Activated CD4-positive, alpha-beta T cell treated with anti-CD3 and anti-CD28 coated beads, Interleukin-2, amount 10 ng/mL, durations not matched to agents 7 days and 5 days (primary cell): ENCODE data around the gene TUBB4B. TPM values are rescaled to one million over a fixed set of nuclear protein-coding genes. Genes with fewer than 3 reads are reported as not detected.
A peak's percentile ranks its signal among the peaks of the same experiment; 100 is the strongest.

ENCODE experiments used
- CTCF ChIA-PET: fragments of 350-600 bp; sonication (Branson Sonifier 250); formaldehyde crosslinking; loops from one replicate; lab custom pipeline; 2021; ENCODE audit warnings: antibody characterized with exemption; lab: Charles Lee
- POLR2A ChIA-PET: fragments of 350-600 bp; sonication (Branson Sonifier 250); formaldehyde crosslinking; loops from one replicate; lab custom pipeline; 2021; ENCODE audit warnings: antibody characterized with exemption; lab: Charles Lee
- DNase-seq: peaks from one replicate; pipeline ENCODE4 v3.0.0-alpha.2; 2020
- H3K27ac Mint-ChIP-seq: one replicate; pipeline ENCODE4 v1.8.0; 2021; ENCODE audit warnings: mild to moderate bottlenecking, moderate library complexity, mixed read lengths
- H3K27me3 Mint-ChIP-seq: one replicate; pipeline ENCODE4 v1.8.0; 2021; ENCODE audit warnings: mixed read lengths
- H3K36me3 Mint-ChIP-seq: one replicate; pipeline ENCODE4 v1.8.0; 2021; ENCODE audit warnings: low read depth, mixed read lengths
- H3K4me1 Mint-ChIP-seq: one replicate; pipeline ENCODE4 v1.8.0; 2021; ENCODE audit warnings: mixed read lengths
- H3K4me3 Mint-ChIP-seq: one replicate; pipeline ENCODE4 v1.8.0; 2021; ENCODE audit warnings: mild to moderate bottlenecking, moderate library complexity, mixed read lengths
- H3K9me3 Mint-ChIP-seq: one replicate; pipeline ENCODE4 v1.8.0; 2021; ENCODE audit warnings: mixed read lengths
- total RNA-seq, 2 experiments: library from RNA; stranded (reverse); gene quantifications; one replicate each; pipeline ENCODE4 v1.2.3, GENCODE V29; 2021

TUBB4B gene
- total RNA-seq, 2 experiments from 2014 or later = 355 to 382 TPM

- Mint-ChIP-seq H3K4me3 (no peak overlapping the region), H3K27me3 (no peaks in the 10 kb centered on the region), H3K9me3 (no peaks in the 10 kb centered on the region), H3K27ac (peak overlapping the region; percentile 4), H3K36me3 (peaks cover 13% of the 10 kb centered on the region), H3K4me1 (peaks cover 27% of the 10 kb centered on the region)
- POLR2A ChIA-PET = no interaction called here
- CTCF ChIA-PET = interaction anchor here (1.5 kb wide), 1 partner anchor 21 kb away, joined by 4 read pairs; the partner anchor contains the start of gene NELFB
- no peak for DNase-seq
Measured at GRCh38 chr9:137275588-137276472, 34.7 kb downstream of the TUBB4B start.

DNA sequence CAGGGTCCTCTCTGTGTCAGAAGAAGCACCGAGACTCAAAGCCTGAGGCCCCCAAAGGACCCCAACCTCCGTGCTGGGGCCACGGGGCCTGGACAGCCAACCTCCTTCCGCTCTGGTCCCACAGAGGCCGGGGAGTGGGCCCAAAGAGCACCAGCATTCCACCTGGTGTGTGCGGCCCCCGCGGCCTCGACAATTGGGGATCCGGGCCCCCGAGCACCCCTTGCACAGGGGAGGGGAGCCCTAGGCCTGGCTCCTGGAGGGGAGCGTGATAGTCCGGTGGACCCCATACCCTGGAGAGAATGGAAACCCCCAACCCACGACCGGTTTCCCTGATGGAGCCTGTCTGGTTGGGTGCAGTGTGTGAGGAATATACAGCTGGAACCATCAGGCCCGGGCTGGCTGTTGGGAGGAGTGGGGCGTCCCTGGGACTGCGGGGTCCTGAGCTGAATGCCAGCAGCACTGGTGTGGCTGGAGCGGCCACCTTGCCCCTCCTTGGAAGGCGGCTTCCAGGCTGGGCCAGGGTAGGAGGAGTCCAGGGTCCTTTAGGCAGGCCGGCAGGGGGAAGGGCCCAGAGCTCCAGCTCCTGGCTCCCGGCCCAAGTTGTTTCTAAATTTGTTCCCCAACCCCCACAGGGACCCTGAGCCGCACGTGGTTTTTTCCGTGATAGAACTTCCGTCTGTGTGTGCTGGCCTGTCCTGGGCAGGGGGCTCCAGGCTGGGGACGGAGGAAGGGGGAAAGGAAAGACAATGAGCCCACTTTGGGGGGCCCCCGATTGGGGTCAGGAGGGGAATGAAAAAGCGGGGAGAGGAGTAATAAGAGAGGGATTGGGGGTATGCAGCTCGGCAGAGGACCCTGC lies 35.6 kb downstream of the TUBB4B start:
- Mint-ChIP-seq H3K9me3 (no peaks in the 10 kb centered on the region), H3K27ac (no peak overlapping the region), H3K36me3 (peaks cover 8% of the 10 kb centered on the region), H3K4me3 (peak overlapping the region; percentile 36), H3K4me1 (peaks cover 18% of the 10 kb centered on the region), H3K27me3 (no peaks in the 10 kb centered on the region)
- ChIA-PET CTCF (interaction anchor here (1.2 to 1.5 kb wide), 3 partner anchors 10 to 26 kb away, joined by 3 to 5 read pairs (median 4); partner anchors contain the start of genes NELFB and NRARP), POLR2A (no interaction called here)
- DNase-seq = no peak

DNA sequence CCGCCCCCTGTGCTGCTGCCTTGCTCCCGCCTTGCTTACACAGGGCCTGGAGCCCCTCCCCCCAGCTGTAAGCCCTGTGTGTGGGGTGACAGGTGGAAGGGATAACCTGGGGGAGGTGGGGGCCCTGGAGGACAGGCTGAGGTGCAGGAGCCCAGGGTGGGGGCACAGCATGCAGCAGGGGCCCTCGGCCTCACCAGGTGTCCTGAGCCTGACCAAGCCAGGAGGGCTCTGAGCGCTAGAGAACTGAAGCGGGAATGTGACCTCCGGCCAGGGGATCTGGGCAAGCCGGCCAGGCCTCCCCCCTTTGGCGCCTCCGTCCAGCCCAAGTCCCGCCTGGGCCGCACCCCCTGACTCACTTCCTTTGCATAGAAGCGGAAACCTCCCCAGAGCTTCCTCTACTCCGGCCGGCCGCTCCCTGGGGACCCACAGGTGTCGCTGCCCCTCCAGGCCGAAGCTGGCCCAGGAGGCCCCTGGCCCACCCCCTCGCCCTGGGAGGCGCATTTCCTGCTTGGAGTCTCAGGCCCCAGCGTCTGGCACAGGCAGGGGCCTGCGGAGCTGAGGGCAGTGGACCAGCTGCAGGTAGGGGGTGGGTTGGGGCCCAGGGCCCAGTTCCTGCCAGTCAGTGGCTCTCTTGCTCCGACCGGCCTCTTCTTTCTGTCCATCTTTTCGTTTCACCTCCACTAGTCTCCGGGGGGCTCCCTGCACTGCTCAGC lies 36.4 kb downstream of the TUBB4B start, which contains the start of gene TOR4A:
TOR4A (plus strand) TSS at position 398 of the 713 bp plus-strand sequence. CDS start 964 bp downstream, outside the sequence.
- CTCF ChIA-PET = interaction anchor here (1.2 to 1.5 kb wide), 3 partner anchors 9 to 25 kb away, joined by 3 to 5 read pairs (median 4); partner anchors contain the start of genes NELFB and NRARP
- Mint-ChIP-seq H3K9me3 (no peaks in the 10 kb centered on the region), H3K4me1 (peaks cover 15% of the 10 kb centered on the region), H3K4me3 (peak within 1 kb of the TSS; percentile 75), H3K27me3 (peaks cover 1% of the 10 kb centered on the region), H3K27ac (peak within 1 kb of the TSS; percentile 50), H3K36me3 (peaks cover 8% of the 10 kb centered on the region)
- POLR2A ChIA-PET = no interaction called here
- peak; percentile 42 for DNase-seq

- Mint-ChIP-seq H3K27me3 (peaks cover 2% of the 10 kb centered on the region), H3K27ac (no peak overlapping the region), H3K36me3 (peaks cover 8% of the 10 kb centered on the region), H3K4me3 (peak overlapping the region; percentile 75), H3K4me1 (peaks cover 16% of the 10 kb centered on the region), H3K9me3 (no peaks in the 10 kb centered on the region)
- ChIA-PET POLR2A (no interaction called here), CTCF (interaction anchor here (1.2 to 1.4 kb wide), 2 partner anchors 9 to 24 kb away, joined by 3 to 5 read pairs; partner anchors contain the start of gene NRARP)
- no peak for DNase-seq
Measured at GRCh38 chr9:137278061-137278701, 37.1 kb downstream of the TUBB4B start.

GRCh38 chr9:137278721-137279711 lies 37.9 kb downstream of the TUBB4B start:
- ChIA-PET POLR2A (no interaction called here), CTCF (interaction anchor here (1.2 to 1.3 kb wide), 2 partner anchors 11 to 42 kb away, joined by 3 to 4 read pairs; no protein-coding TSS in a partner anchor)
- no peak overlapping the region for H3K4me3 Mint-ChIP-seq
- no peaks in the 10 kb centered on the region for H3K9me3 Mint-ChIP-seq
- H3K27ac Mint-ChIP-seq = no peak overlapping the region
- DNase-seq = no peak
- peaks cover 6% of the 10 kb centered on the region for H3K27me3 Mint-ChIP-seq
- H3K4me1 Mint-ChIP-seq = peaks cover 16% of the 10 kb centered on the region
- H3K36me3 Mint-ChIP-seq = peaks cover 4% of the 10 kb centered on the region

- peaks cover 6% of the 10 kb centered on the region for H3K27me3 Mint-ChIP-seq
- POLR2A ChIA-PET = no interaction called here
- H3K36me3 Mint-ChIP-seq = no peaks in the 10 kb centered on the region
- CTCF ChIA-PET = interaction anchor here (1.2 to 1.3 kb wide), 2 partner anchors 10 to 43 kb away, joined by 3 to 4 read pairs; no protein-coding TSS in a partner anchor
- no peak overlapping the region for H3K4me3 Mint-ChIP-seq
- H3K27ac Mint-ChIP-seq = no peak overlapping the region
- H3K4me1 Mint-ChIP-seq = peaks cover 16% of the 10 kb centered on the region
- H3K9me3 Mint-ChIP-seq = no peaks in the 10 kb centered on the region
- DNase-seq = no peak
Measured at GRCh38 chr9:137279741-137280473, 38.8 kb downstream of the TUBB4B start.

DNA sequence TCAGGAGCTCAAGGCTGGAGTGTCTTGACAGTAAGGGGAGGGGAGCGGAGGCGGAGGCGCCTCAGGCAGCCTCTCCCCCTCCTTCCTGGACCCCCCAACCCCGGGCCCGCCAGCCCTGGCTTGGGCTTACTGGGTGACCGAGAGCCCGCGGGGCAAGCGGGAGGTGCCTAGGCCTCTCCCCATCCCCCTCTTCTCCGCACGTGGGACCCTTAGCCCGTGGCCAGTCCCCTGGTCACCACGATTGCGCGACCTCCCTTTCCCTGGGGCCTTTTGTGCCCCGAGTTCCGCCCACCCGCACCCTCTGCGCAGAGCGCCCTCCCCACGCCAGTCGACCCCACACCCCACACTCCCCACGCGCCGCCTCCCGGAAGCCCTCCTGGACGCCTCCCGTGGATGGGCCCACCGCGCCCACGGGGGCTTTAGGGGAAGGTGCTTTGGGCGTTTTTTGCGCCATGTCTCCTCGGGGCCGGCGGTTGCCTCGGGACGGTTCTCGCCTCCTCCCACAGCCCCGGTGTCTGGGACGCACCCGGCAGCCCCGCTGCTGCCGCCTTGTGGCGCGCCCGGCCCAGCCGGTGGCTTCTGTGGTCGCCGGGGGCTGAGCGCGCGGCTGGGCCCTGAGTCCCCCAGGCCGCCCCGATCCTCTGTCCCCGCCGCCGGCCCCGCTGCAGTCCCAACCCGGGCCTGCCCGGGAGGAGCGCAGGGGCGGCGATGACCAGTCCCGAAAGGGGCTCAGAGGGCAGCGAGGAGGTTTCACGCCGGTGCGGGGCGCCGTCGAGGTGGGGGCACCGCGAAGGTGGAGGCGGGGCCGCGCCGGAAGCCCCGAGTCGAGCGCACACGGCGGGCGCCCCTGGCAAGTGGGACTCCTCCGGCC lies 39.6 kb downstream of the TUBB4B start:
- H3K9me3 Mint-ChIP-seq = no peaks in the 10 kb centered on the region
- no peaks in the 10 kb centered on the region for H3K36me3 Mint-ChIP-seq
- peaks cover 6% of the 10 kb centered on the region for H3K27me3 Mint-ChIP-seq
- no peak overlapping the region for H3K27ac Mint-ChIP-seq
- ChIA-PET POLR2A (no interaction called here), CTCF (interaction anchor here (1.2 kb wide), 1 partner anchor 9 kb away, joined by 3 read pairs; no protein-coding TSS in a partner anchor)
- peaks cover 13% of the 10 kb centered on the region for H3K4me1 Mint-ChIP-seq
- no peak overlapping the region for H3K4me3 Mint-ChIP-seq
- DNase-seq = no peak

DNA sequence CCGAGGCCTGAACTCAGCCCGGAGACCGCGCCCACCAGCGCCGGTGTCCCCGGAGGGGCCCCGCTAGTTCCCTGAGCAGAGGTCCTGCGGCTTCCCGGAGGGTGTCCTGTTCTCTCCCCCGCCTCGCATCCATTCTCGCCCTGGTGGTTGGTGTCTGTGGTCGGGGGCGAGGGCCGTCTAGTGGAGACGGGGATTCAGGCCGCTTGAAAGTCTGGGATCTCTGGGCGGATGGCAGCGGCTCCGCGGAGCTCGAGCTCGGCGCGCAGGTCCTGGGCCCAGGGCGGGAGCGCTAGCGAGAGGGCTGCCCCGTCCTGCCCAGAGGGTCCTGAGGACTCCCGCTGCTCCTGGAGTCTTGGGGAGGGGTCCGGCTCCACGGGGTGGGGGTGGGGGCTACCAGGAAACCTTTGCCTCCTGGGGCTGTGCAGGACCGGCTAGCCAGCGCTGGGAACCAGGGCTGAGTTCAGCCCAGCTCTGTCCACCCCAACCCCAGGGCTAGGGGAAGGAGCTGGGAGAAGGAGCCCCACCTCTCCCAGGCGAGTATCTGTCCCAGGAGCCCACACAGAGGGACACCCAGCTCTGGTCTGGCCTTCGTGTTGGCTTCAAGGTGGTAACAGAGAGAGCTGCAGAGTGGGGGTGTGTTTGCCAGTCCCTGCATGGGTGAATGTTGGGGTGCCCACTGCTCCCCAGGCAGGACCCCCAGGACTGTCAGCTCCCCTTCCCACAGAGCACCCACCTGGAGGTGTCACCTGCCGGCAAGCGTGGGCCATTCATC lies 40.4 kb downstream of the TUBB4B start:
- no peaks in the 10 kb centered on the region for H3K36me3 Mint-ChIP-seq
- peaks cover 6% of the 10 kb centered on the region for H3K27me3 Mint-ChIP-seq
- no peak overlapping the region for H3K27ac Mint-ChIP-seq
- ChIA-PET POLR2A (no interaction called here), CTCF (interaction anchor here (0.7 to 1.5 kb wide), 3 partner anchors 12 to 542 kb away, joined by 3 to 5 read pairs (median 3); no protein-coding TSS in a partner anchor)
- no peak overlapping the region for H3K4me3 Mint-ChIP-seq
- H3K9me3 Mint-ChIP-seq = no peaks in the 10 kb centered on the region
- no peak for DNase-seq
- H3K4me1 Mint-ChIP-seq = peaks cover 12% of the 10 kb centered on the region

- Mint-ChIP-seq H3K27me3 (peaks cover 10% of the 10 kb centered on the region), H3K4me3 (no peak overlapping the region), H3K9me3 (no peaks in the 10 kb centered on the region), H3K27ac (no peak overlapping the region), H3K4me1 (peaks cover 3% of the 10 kb centered on the region), H3K36me3 (no peaks in the 10 kb centered on the region)
- ChIA-PET POLR2A (interaction anchor here (0.7 kb wide), 1 partner anchor 586 kb away, joined by 3 read pairs; no protein-coding TSS in a partner anchor), CTCF (interaction anchor here (0.5 to 1.9 kb wide), 12 partner anchors 9 to 261 kb away, joined by 3 to 6 read pairs (median 4); partner anchors contain the start of genes EXD3, NOXA1, NRARP and TOR4A)
- DNase-seq = peak; percentile 37
Measured at GRCh38 chr9:137286975-137287383, 45.9 kb downstream of the TUBB4B start.
